ENCODE measurements around the gene TNFSF9.

- no peak for TF ChIP-seq CTCF (IDR thresholded peaks at IDR 0.05; ENCODE audit: low read depth, low read length)
- no peak for TF ChIP-seq EZH2phosphoT487 (IDR thresholded peaks at IDR 0.05; ENCODE audit: low read depth)
These were observed 48.8 kb downstream of the TNFSF9 start for GRCh38 chr19:6579450-6580178.
